Muscle of leg (tissue), 11 donors: ENCODE data around the gene TMX4. TPM values are rescaled to one million over a fixed set of nuclear protein-coding genes. Genes with fewer than 3 reads are reported as not detected.

Experiments
- DNase-seq: peaks from one replicate; pipeline ENCODE4 v3.0.0; 2013
- H3K27ac ChIP-seq: one replicate; pipeline ENCODE4 v1.5.1; 2013; ENCODE audit warnings: mild to moderate bottlenecking, low read length, control low read depth
- H3K27me3 ChIP-seq: one replicate; pipeline ENCODE4 v1.6.1; 2013; ENCODE audit warnings: low read length; ENCODE audit not compliant: control insufficient read depth, insufficient read depth
- H3K36me3 ChIP-seq: one replicate; pipeline ENCODE4 v1.6.1; 2013; ENCODE audit warnings: low read length; ENCODE audit not compliant: control insufficient read depth, insufficient read depth
- H3K4me1 ChIP-seq: one replicate; pipeline ENCODE4 v1.6.1; 2013; ENCODE audit warnings: low read length; ENCODE audit not compliant: control insufficient read depth, insufficient read depth
- H3K4me3 ChIP-seq: one replicate; pipeline ENCODE4 v1.5.1; 2013; ENCODE audit warnings: low read length, control low read depth
- H3K9me3 ChIP-seq: replicated peaks from 2 replicates; pipeline ENCODE4 v1.6.1; 2013; ENCODE audit warnings: low read depth, low read length; ENCODE audit not compliant: control insufficient read depth
- WGBS: methylation state at CpG from one replicate; pipeline ENCODE4 v1.1.5; 2013; ENCODE audit warnings: missing lambda C conversion rate; ENCODE audit not compliant: insufficient coverage; 5-methylcytosine and 5-hydroxymethylcytosine counted together
- polyA plus RNA-seq, 8 donors: library from polyadenylated mRNA; unstranded; fragments of 120-200 nt; gene quantifications; one replicate each; pipeline versions ENCODE4 v1.2.1 to v1.2.3, GENCODE V29; 2013; ENCODE audit warnings: inconsistent platforms in 1 of 8, low replicate concordance in 1 of 8; ENCODE audit not compliant: insufficient read length in 8 of 8, insufficient read depth in 1 of 8
- total RNA-seq: library from RNA; stranded (reverse); fragments of 120-200 nt; gene quantifications from one replicate; pipeline ENCODE4 v1.2.4, GENCODE V29; 2013

The TMX4 gene
- total and polyA plus RNA-seq, 9 donors: 13.5 to 27.9 (median 20.4) TPM

DNA sequence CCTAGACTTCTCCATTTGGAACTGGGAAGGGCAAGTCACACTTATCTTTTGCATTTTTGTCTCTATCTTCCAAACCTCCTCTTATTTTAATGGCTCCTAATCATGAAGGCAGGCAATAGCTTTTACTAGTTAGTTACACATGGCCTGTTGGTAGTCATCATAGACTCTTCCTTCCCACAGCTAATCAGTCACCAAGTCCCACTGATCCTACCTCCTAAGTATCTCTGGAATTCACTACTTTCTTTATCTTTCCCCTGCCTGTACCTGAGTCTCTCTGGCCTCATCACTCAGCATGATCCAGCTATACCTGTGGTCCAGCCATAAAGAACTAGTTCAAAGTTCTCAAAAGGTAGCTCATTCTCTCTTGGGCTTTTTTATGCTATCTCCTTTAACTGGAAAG lies 18.8 kb downstream of the TMX4 start:
- H3K36me3 ChIP-seq: peaks cover 19% of the 10 kb centered on the region

DNA sequence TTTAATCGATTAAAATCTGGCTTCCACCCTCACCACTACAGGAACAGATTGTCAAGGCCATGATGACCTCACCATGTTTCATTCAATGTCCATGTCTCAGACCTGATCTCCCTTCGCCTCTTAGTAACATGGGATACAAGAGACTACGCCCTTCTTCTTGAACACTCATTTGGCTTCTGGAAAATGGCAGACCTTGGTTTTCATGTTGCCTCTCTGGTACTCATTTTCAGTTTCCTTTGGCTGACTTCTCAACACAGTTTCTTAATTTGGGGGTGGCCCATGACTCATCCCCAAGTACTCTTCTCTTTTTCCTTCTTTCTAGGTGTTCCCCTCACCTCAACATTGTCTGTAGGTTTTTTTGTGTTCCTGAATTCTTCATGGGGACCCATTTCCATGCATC lies 22.7 kb downstream of the TMX4 start:
- no peak for DNase-seq
- 96% methylated on average over 3 of the region's 3 CpGs for WGBS
- Histone ChIP-seq H3K27ac (no peak overlapping the region), H3K4me1 (no peaks in the 10 kb centered on the region), H3K27me3 (no peaks in the 10 kb centered on the region), H3K9me3 (peaks cover 5% of the 10 kb centered on the region), H3K4me3 (no peak overlapping the region), H3K36me3 (peaks cover 21% of the 10 kb centered on the region)

More for the DNA sequence above, 18.8 kb downstream of the TMX4 start:
- Histone ChIP-seq H3K4me1 (no peaks in the 10 kb centered on the region), H3K27me3 (no peaks in the 10 kb centered on the region), H3K27ac (no peak overlapping the region), H3K4me3 (no peak overlapping the region), H3K9me3 (no peaks in the 10 kb centered on the region)
- DNase-seq: no peak

DNA sequence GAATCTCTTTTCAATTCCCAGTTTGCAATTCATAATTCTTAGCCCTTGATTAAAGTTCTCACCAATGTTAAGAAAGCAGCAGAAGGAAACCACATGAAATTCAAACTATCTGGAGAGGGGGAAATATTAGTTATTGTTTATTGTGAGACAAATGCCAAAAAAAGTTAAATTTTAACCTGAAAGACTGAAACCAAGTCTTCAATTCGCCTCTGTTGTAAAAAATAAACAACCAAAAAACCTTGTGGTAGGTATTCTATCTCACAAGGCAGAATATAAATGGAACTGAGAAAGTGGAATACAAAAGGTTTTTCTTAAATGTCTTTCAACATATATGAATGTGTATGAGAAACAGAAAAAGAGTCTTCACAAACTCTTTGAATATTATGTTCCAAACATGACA lies 24.8 kb downstream of the TMX4 start:
- no peak overlapping the region for H3K27ac ChIP-seq
- no CpG with 5 or more reads among the region's 1 CpG for WGBS
- H3K4me3 ChIP-seq: no peak overlapping the region
- no peaks in the 10 kb centered on the region for H3K4me1 ChIP-seq
- peaks cover 5% of the 10 kb centered on the region for H3K9me3 ChIP-seq
- H3K27me3 ChIP-seq: no peaks in the 10 kb centered on the region
- H3K36me3 ChIP-seq: peaks cover 21% of the 10 kb centered on the region
- DNase-seq: no peak

DNA sequence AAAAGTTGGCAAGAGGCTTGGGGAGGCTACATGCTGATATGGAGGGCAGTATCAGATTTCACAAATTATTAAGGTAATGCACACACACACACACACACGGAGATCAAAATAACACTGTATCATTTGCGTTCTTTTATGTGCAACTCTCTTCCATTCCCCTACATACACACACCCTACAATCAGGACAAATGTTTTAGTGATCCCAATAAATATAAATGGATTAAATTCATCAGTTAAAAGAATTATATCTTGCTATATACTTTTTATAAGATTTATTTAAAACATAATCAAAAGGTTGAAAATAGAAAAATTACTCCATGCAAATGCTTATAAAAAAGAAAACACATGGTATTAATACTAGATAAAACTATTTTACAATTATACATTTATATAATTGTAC lies 25.9 kb downstream of the TMX4 start:
- H3K4me3 ChIP-seq: no peak overlapping the region
- DNase-seq: no peak
- H3K9me3 ChIP-seq: peaks cover 5% of the 10 kb centered on the region
- H3K4me1 ChIP-seq: no peaks in the 10 kb centered on the region
- WGBS: no CpG with 5 or more reads among the region's 2 CpGs
- no peaks in the 10 kb centered on the region for H3K27me3 ChIP-seq
- no peak overlapping the region for H3K27ac ChIP-seq
- peaks cover 17% of the 10 kb centered on the region for H3K36me3 ChIP-seq

GRCh38 chr20:7993238-7993637 lies 26.3 kb downstream of the TMX4 start:
- H3K36me3 ChIP-seq: peaks cover 12% of the 10 kb centered on the region
- H3K4me1 ChIP-seq: no peaks in the 10 kb centered on the region
- 100% methylated on average over 1 of the region's 2 CpGs for WGBS
- H3K9me3 ChIP-seq: peaks cover 5% of the 10 kb centered on the region
- no peak overlapping the region for H3K4me3 ChIP-seq
- no peak overlapping the region for H3K27ac ChIP-seq
- DNase-seq: no peak
- H3K27me3 ChIP-seq: no peaks in the 10 kb centered on the region

GRCh38 chr20:7990385-7990784 lies 29.2 kb downstream of the TMX4 start:
- Histone ChIP-seq H3K9me3 (peaks cover 5% of the 10 kb centered on the region), H3K27ac (no peak overlapping the region), H3K4me3 (no peak overlapping the region), H3K27me3 (no peaks in the 10 kb centered on the region), H3K4me1 (no peaks in the 10 kb centered on the region), H3K36me3 (peaks cover 3% of the 10 kb centered on the region)
- DNase-seq: no peak

DNA sequence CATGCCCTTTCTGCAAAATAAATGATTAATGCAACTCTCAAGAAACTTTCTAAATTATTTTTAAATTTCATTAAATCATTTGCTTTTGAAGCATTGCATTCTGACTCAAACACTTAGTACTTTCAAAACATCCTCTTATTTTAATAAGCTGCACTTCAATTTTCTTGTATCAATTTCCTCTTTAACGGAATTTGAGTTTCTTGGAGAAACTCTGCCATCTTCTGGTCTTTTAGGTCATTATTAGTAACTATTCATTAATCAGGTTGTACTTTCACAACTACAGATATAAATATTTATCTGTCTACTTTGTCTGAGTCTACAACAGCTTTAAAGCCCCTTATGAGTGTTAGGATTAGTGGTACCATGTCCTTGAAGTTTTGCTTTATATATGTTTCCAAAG lies 30.2 kb downstream of the TMX4 start:
- peak; percentile 10 for DNase-seq
- H3K36me3 ChIP-seq: peaks cover 3% of the 10 kb centered on the region
- no peaks in the 10 kb centered on the region for H3K27me3 ChIP-seq
- WGBS: no CpG with 5 or more reads among the region's 1 CpG
- H3K4me3 ChIP-seq: no peak overlapping the region
- H3K4me1 ChIP-seq: no peaks in the 10 kb centered on the region
- peaks cover 3% of the 10 kb centered on the region for H3K9me3 ChIP-seq
- H3K27ac ChIP-seq: no peak overlapping the region

DNA sequence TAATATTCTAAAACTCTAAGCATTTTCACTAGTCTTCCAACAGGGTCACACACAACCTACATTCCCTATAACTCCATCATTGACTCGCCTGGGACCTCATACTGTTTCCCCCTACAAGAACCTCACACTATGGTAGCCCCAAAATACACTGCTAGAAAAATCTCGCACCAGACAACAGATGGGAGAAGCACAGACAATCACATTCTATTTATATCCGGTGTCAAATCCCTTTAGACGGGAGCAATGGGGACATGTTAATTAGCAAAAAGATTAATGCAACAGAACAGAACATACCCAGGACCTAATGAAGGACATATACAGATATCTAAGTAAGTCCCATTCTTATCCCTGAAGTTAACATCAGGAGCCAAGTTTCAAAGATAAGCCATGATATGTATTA lies 33.6 kb downstream of the TMX4 start:
- peaks cover 18% of the 10 kb centered on the region for H3K36me3 ChIP-seq

GRCh38 chr20:7984192-7984591 lies 35.4 kb downstream of the TMX4 start:
- WGBS: 100% methylated on average over 1 of the region's 2 CpGs
- H3K9me3 ChIP-seq: no peaks in the 10 kb centered on the region
- peaks cover 21% of the 10 kb centered on the region for H3K36me3 ChIP-seq
- no peak overlapping the region for H3K27ac ChIP-seq
- no peaks in the 10 kb centered on the region for H3K27me3 ChIP-seq
- no peaks in the 10 kb centered on the region for H3K4me1 ChIP-seq
- no peak for DNase-seq
- no peak overlapping the region for H3K4me3 ChIP-seq

More for the DNA sequence above, 33.6 kb downstream of the TMX4 start:
- 94% methylated on average over 2 of the region's 4 CpGs for WGBS
- H3K27ac ChIP-seq: no peak overlapping the region
- DNase-seq: no peak
- no peaks in the 10 kb centered on the region for H3K9me3 ChIP-seq
- no peaks in the 10 kb centered on the region for H3K27me3 ChIP-seq
- no peak overlapping the region for H3K4me3 ChIP-seq
- H3K4me1 ChIP-seq: no peaks in the 10 kb centered on the region

DNA sequence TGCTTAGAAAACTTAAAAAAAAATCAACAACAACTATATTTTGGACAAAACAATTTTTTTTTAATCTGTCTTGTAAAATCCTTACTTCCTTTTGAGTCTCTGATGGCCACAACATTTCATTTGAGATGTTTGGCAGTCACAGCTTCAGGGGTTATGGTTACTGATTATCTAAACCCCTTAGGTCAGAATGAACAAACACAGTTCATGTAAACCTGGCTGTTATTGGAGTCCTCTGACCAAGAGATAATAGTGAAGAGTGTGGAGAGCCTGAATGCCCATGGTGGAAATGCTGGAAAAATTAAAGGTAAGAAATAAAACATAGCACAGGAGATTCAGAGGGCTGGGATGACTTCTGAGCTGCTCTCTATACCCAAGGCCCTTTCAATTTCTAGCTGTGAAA lies 38.2 kb downstream of the TMX4 start:
- H3K36me3 ChIP-seq: peaks cover 21% of the 10 kb centered on the region
- no peak overlapping the region for H3K27ac ChIP-seq
- H3K27me3 ChIP-seq: no peaks in the 10 kb centered on the region
- H3K4me1 ChIP-seq: no peaks in the 10 kb centered on the region
- H3K9me3 ChIP-seq: no peaks in the 10 kb centered on the region
- H3K4me3 ChIP-seq: no peak overlapping the region
- no peak for DNase-seq

- 71% methylated on average over 6 of the region's 10 CpGs for WGBS
- DNase-seq: no peak
Measured at GRCh38 chr20:7980332-7981046, 39.1 kb downstream of the TMX4 start.

More at GRCh38 chr20:7980332-7981046, 39.1 kb downstream of the TMX4 start:
- no peak overlapping the region for H3K27ac ChIP-seq
- H3K4me1 ChIP-seq: no peaks in the 10 kb centered on the region
- H3K9me3 ChIP-seq: no peaks in the 10 kb centered on the region
- H3K4me3 ChIP-seq: no peak overlapping the region
- H3K36me3 ChIP-seq: peaks cover 18% of the 10 kb centered on the region
- H3K27me3 ChIP-seq: no peaks in the 10 kb centered on the region
